Parathyroid adenoma (tissue), 2 donors: Measurements from ENCODE around the gene QRFPR.

Experiments used
- H2AFZ ChIP-seq: fragments of 300-600 bp; sonication (generic); one replicate; pipeline ENCODE4 v1.7.0; 2017; ENCODE audit warnings: antibody characterized with exemption, mild to moderate bottlenecking
- H3K27ac ChIP-seq: fragments of 300-600 bp; sonication (generic); one replicate; pipeline ENCODE4 v1.7.0; 2017
- H3K27me3 ChIP-seq: fragments of 300-600 bp; sonication (generic); one replicate; pipeline ENCODE4 v1.7.0; 2017; ENCODE audit warnings: low read length; ENCODE audit not compliant: control insufficient read depth, insufficient read depth
- H3K36me3 ChIP-seq: fragments of 300-600 bp; sonication (generic); one replicate; pipeline ENCODE4 v1.7.0; 2017; ENCODE audit warnings: low read length; ENCODE audit not compliant: control insufficient read depth, insufficient read depth
- H3K4me1 ChIP-seq: fragments of 300-600 bp; sonication (generic); one replicate; pipeline ENCODE4 v1.7.0; 2017; ENCODE audit warnings: control low read depth
- H3K4me2 ChIP-seq: fragments of 300-600 bp; sonication (generic); one replicate; pipeline ENCODE4 v1.7.0; 2017; ENCODE audit warnings: low read length
- H3K4me3 ChIP-seq: fragments of 300-600 bp; sonication (generic); one replicate; pipeline ENCODE4 v1.7.0; 2017; ENCODE audit warnings: low read depth, low read length
- H3K79me2 ChIP-seq: fragments of 300-600 bp; sonication (generic); one replicate; pipeline ENCODE4 v1.7.0; 2017; ENCODE audit warnings: control low read depth
- H3K9ac ChIP-seq: fragments of 300-600 bp; sonication (generic); one replicate; pipeline ENCODE4 v1.7.0; 2017; ENCODE audit warnings: mild to moderate bottlenecking
- H3K9me3 ChIP-seq: fragments of 300-600 bp; sonication (generic); one replicate; pipeline ENCODE4 v1.7.0; 2017; ENCODE audit warnings: low read length; ENCODE audit not compliant: control insufficient read depth
- TF ChIP-seq, protein P1 (sequence below): fragments of 300-600 bp; sonication (generic); IDR thresholded peaks from one replicate; pipeline ENCODE4 v1.7.0; 2017; ENCODE audit warnings: antibody characterized with exemption, mild to moderate bottlenecking
- donor health status: primary hyperparathyroidism.

Gene QRFPR

GRCh38 chr4:121379276-121379675 lies 1.5 kb downstream of the QRFPR start:
- Histone ChIP-seq H3K27me3 (no peaks in the 10 kb centered on the region), H3K4me3 (no peak overlapping the region), H3K4me2 (no peak overlapping the region), H3K9me3 (no peaks in the 10 kb centered on the region), H3K27ac (no peak overlapping the region), H3K79me2 (no peaks in the 10 kb centered on the region), H3K9ac (no peak overlapping the region), H3K36me3 (no peaks in the 10 kb centered on the region), H2AFZ (no peak overlapping the region), H3K4me1 (no peaks in the 10 kb centered on the region)
- TF ChIP-seq, protein P1, sequence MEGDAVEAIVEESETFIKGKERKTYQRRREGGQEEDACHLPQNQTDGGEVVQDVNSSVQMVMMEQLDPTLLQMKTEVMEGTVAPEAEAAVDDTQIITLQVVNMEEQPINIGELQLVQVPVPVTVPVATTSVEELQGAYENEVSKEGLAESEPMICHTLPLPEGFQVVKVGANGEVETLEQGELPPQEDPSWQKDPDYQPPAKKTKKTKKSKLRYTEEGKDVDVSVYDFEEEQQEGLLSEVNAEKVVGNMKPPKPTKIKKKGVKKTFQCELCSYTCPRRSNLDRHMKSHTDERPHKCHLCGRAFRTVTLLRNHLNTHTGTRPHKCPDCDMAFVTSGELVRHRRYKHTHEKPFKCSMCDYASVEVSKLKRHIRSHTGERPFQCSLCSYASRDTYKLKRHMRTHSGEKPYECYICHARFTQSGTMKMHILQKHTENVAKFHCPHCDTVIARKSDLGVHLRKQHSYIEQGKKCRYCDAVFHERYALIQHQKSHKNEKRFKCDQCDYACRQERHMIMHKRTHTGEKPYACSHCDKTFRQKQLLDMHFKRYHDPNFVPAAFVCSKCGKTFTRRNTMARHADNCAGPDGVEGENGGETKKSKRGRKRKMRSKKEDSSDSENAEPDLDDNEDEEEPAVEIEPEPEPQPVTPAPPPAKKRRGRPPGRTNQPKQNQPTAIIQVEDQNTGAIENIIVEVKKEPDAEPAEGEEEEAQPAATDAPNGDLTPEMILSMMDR = no peak

- Histone ChIP-seq H3K79me2 (no peaks in the 10 kb centered on the region), H3K27me3 (no peaks in the 10 kb centered on the region), H3K27ac (no peak overlapping the region), H3K36me3 (no peaks in the 10 kb centered on the region), H3K4me1 (no peaks in the 10 kb centered on the region), H3K4me3 (no peak overlapping the region), H2AFZ (no peak overlapping the region), H3K9me3 (no peaks in the 10 kb centered on the region), H3K9ac (no peak overlapping the region), H3K4me2 (no peak overlapping the region)
- TF ChIP-seq, protein P1 = no peak
Observed at GRCh38 chr4:121377076-121377475, 3.7 kb downstream of the QRFPR start.

DNA sequence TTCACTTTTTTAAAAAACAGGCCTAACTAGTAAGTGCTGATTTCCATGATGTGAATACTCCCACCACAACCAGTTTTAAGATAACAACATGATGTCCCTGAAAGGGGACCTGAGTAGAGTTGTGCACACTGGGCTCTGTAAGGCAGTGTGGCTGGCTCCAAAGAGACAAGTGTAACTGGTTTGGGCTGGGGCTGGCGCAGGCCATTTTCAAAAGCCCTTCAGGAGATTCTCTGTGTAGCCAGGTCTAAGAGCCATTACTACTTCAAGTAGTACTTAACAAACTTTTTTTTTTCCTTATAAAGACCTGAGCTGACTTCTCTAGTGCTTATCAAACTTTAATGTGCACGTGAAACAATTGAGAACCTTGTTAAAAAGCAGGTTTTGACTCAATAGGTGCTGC lies 4.3 kb downstream of the QRFPR start:
- Histone ChIP-seq H2AFZ (no peak overlapping the region), H3K36me3 (no peaks in the 10 kb centered on the region), H3K4me1 (no peaks in the 10 kb centered on the region), H3K4me2 (no peak overlapping the region), H3K27me3 (no peaks in the 10 kb centered on the region), H3K9ac (no peak overlapping the region), H3K27ac (no peak overlapping the region), H3K4me3 (no peak overlapping the region), H3K79me2 (no peaks in the 10 kb centered on the region), H3K9me3 (no peaks in the 10 kb centered on the region)
- TF ChIP-seq, protein P1 = no peak

- Histone ChIP-seq H3K27ac (no peak overlapping the region), H3K9me3 (no peaks in the 10 kb centered on the region), H3K4me3 (no peak overlapping the region), H3K79me2 (no peaks in the 10 kb centered on the region), H2AFZ (no peak overlapping the region), H3K4me1 (no peaks in the 10 kb centered on the region), H3K4me2 (no peak overlapping the region), H3K27me3 (no peaks in the 10 kb centered on the region), H3K36me3 (no peaks in the 10 kb centered on the region), H3K9ac (no peak overlapping the region)
- TF ChIP-seq, protein P1 = no peak
Observed at GRCh38 chr4:121376097-121376496, 4.7 kb downstream of the QRFPR start.

- Histone ChIP-seq H3K9ac (no peak overlapping the region), H3K27me3 (no peaks in the 10 kb centered on the region), H3K27ac (no peak overlapping the region), H3K36me3 (no peaks in the 10 kb centered on the region), H3K9me3 (no peaks in the 10 kb centered on the region), H3K4me2 (no peak overlapping the region), H3K4me1 (no peaks in the 10 kb centered on the region), H3K4me3 (no peak overlapping the region), H2AFZ (no peak overlapping the region), H3K79me2 (no peaks in the 10 kb centered on the region)
- TF ChIP-seq, protein P1 = no peak
Observed at GRCh38 chr4:121375262-121375661, 5.6 kb downstream of the QRFPR start.
